Peyer's patch (tissue), 4 donors: Measurements from ENCODE around the gene CLK1. TPM values are rescaled to one million over a fixed set of nuclear protein-coding genes. Genes with fewer than 3 reads are reported as not detected.
"Not testable (repeated sequence)": the region's sequence is repeated elsewhere in the genome, so short reads cannot be mapped to it uniquely, and the experiment has no call there.

Experiments
- DNase-seq, 3 donors: peaks; one replicate each; pipeline ENCODE4 v3.0.0-alpha.2; 2017 to 2019
- H3K27ac ChIP-seq, 4 donors: fragments of 200-600 bp; sonication (generic); one replicate each; pipeline ENCODE4 v1.5.1; 2016 to 2019
- H3K27me3 ChIP-seq, 2 donors: fragments of 200-600 bp; sonication (generic); one replicate each; pipeline ENCODE4 v1.5.1; 2019
- H3K36me3 ChIP-seq, 3 donors: fragments of 200-600 bp; sonication (generic); one replicate each; pipeline ENCODE4 v1.5.1; 2016 to 2019
- H3K4me1 ChIP-seq, 4 donors: fragments of 200-600 bp; sonication (generic); one replicate each; pipeline ENCODE4 v1.5.1; 2016 to 2019
- H3K4me3 ChIP-seq, 4 donors: fragments of 200-600 bp; sonication (generic); 1 replicate in 3 of 4; 2 replicates in 1 of 4; pipeline ENCODE4 v1.5.1; 2016 to 2019; ENCODE audit warnings: mild to moderate bottlenecking in 1 of 4
- H3K9me3 ChIP-seq, 4 donors: fragments of 200-600 bp; sonication (generic); one replicate each; pipeline ENCODE4 v1.5.1; 2016 to 2019; ENCODE audit warnings: mild to moderate bottlenecking in 1 of 4
- POLR2A ChIP-seq, 2 donors: fragments of 450-650 bp; IDR thresholded peaks; one replicate each; pipeline ENCODE4 v1.5.1; 2017; ENCODE audit warnings: antibody characterized with exemption in 2 of 2, mild to moderate bottlenecking in 2 of 2, moderate library complexity in 2 of 2
- total RNA-seq, 4 donors: library from RNA; depleted of rRNA; stranded (reverse); fragments of >200 nt; gene quantifications; one replicate each; pipeline ENCODE4 v1.1.0, GENCODE V29; 2016
- TF ChIP-seq, protein P1 (sequence below), 6 experiments: fragments of 450-650 bp in 4 of 6; fragments of 200-600 bp in 2 of 6; sonication (generic) in 1 of 6; IDR thresholded peaks; one replicate each; pipeline ENCODE4 v1.5.1; 2017 to 2019; ENCODE audit warnings: antibody characterized with exemption in 6 of 6, mild to moderate bottlenecking in 3 of 6, moderate library complexity in 1 of 6

The CLK1 gene
- total RNA-seq, 4 donors from 2014 or later = 119 to 173 (median 144) TPM

DNA sequence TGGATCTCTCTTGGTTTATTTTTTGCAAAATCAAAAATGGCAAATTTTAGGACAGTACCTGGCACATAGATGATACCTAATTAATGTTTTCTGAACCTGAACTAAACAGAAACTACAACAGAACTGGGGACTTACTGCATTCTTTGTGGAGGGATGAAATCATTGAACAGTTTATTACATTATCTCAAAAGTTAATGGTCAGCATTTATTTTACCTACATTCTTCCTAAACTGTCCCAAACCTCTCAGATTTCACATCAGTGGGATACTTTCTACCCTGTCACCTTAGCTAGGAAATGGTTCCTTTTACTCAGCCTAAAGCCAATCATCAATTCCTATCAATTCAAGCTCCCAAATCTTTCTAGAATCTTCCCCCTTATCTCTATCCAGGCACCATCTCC, 35.0 kb upstream of the CLK1 start:
- no peaks in the 10 kb centered on the region for H3K9me3 ChIP-seq
- no peak for TF ChIP-seq POLR2A (IDR thresholded peaks at IDR 0.05)
- TF ChIP-seq, protein P1, sequence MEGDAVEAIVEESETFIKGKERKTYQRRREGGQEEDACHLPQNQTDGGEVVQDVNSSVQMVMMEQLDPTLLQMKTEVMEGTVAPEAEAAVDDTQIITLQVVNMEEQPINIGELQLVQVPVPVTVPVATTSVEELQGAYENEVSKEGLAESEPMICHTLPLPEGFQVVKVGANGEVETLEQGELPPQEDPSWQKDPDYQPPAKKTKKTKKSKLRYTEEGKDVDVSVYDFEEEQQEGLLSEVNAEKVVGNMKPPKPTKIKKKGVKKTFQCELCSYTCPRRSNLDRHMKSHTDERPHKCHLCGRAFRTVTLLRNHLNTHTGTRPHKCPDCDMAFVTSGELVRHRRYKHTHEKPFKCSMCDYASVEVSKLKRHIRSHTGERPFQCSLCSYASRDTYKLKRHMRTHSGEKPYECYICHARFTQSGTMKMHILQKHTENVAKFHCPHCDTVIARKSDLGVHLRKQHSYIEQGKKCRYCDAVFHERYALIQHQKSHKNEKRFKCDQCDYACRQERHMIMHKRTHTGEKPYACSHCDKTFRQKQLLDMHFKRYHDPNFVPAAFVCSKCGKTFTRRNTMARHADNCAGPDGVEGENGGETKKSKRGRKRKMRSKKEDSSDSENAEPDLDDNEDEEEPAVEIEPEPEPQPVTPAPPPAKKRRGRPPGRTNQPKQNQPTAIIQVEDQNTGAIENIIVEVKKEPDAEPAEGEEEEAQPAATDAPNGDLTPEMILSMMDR (IDR thresholded peaks at IDR 0.05) = no peak
- H3K27me3 ChIP-seq = no peaks in the 10 kb centered on the region
- H3K27ac ChIP-seq = no peak overlapping the region
- peaks cover 0 to 78% (median 3%) of the 10 kb centered on the region in 3 donors for H3K36me3 ChIP-seq
- no peaks in the 10 kb centered on the region for H3K4me1 ChIP-seq
- H3K4me3 ChIP-seq = no peak overlapping the region
- DNase-seq = no peak

DNA sequence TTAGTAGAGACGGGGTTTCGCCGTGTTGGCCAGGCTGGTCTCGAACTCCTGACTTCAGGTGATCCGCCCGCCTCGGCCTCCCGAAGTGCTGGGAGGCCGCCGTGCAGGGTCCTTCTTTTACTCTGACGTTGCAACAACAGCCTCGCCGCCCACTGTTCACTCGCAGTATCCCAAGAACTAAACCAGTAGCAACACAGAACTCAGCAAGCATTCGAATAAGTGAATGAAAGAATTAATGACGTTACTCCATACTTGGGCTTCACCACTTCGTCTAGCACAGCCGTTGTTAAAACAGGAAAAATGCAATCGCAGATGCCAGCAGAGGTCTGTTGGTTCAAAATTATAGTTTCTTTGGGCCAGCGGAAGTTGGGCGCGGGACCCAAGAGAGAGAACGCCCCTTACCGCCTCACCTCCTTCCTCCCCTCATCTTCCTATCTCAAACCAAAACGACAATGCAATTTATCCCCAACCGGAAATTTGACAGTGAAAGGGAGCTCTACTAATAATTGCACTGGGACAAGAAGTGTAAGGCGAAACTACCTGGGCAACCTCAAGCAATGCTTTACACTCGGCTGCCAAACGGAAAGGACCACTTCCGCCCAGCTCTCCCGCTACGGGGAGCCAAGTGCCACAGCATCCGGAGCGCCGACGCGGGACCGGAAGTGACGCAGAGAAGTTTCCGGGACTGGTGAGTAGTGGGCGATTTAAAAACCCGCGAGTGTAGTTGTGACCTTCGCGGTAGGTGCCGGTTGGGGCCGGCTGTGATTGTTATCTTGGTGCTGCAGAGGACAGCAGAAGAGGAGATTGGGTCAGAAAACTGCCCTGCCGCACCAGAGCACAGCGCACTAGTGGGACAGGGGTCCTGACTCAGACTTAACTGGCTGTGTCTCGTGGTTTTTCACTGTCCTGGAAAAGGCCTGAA, 24.5 kb upstream of the CLK1 start, which contains the start of the genes NIF3L1 and PPIL3:
Gene NIF3L1, plus strand, starts transcription at position 668 of the 922 bp plus-strand sequence. CDS start 2,573 bp downstream, outside the sequence.
Gene PPIL3, minus strand, starts transcription at position 374 of the 922 bp plus-strand sequence. CDS start 1,462 bp downstream, outside the sequence.
- peaks cover 0 to 16% (median 2%) of the 10 kb centered on the region in 4 donors for H3K4me1 ChIP-seq
- no peaks in the 10 kb centered on the region for H3K27me3 ChIP-seq
- no peak for TF ChIP-seq POLR2A (IDR thresholded peaks at IDR 0.05)
- TF ChIP-seq, protein P1 (IDR thresholded peaks at IDR 0.05) = peak in 2 of 6 experiments; percentile 11 to 12
- H3K27ac ChIP-seq = peak within 1 kb of the TSS; percentile 81 to 98 (median 96)
- peaks cover 0 to 15% (median 0%) of the 10 kb centered on the region in 3 donors for H3K36me3 ChIP-seq
- peak within 1 kb of the TSS; percentile 51 to 86 (median 76) for H3K4me3 ChIP-seq
- H3K9me3 ChIP-seq = no peaks in the 10 kb centered on the region
- peak; percentile 96 to 99 (median 97) for DNase-seq

DNA sequence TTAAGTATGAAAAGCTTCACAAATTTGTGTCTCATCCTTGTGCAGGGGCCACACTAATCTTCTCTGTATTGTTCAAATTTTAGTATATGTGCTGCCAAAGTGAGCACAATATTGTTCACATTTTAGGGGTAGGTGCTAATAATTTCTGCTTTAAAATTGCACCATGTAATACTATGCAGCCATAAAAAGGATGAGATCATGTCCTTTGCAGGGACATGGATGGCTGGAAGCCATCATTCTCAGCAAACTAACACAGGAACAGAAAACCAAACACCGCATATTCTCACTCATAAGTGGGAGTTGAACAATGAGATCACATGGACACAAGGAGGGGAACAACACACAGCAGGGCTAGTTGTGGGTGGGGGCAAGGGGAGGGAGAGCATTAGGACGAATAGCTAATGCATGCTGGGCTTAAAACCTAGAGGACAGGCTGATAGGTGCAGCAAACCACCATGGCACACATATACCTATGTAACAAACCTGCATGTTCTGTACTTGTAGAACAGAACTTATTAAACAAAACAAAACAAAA, 17.3 kb upstream of the CLK1 start:
- H3K4me3 ChIP-seq, H3K9me3 ChIP-seq, DNase-seq, H3K4me1 ChIP-seq, H3K27me3 ChIP-seq, H3K27ac ChIP-seq: not testable (repeated sequence)
- peaks cover 0 to 76% (median 0%) of the 10 kb centered on the region in 3 donors for H3K36me3 ChIP-seq

DNA sequence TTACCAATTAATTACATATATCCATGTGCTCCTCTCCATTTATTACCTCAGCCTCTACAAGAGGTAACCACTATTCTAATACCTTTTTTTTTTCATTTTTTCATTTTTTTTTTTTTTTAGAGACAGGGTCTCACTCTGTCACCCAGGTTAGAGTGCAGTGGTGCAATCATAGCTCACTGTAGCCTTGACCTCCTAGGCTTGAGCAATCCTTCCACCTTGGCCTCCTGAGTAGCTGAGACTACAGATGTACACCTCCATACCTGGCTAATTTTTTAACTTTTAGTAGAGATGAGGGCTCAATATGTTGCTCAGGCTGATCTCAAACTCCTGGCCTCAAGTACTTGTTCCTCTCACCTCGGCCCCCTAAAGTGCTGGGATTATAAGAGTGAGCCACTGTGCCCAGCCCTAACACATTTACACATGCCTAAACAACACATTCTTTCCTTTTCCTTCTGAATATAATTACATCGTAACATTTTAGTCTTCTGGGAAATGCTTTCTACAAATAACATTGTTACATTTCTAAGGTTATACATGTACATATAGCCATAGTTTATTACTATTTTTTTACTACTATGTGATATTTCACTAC, 13.9 kb upstream of the CLK1 start:
- no peak for DNase-seq
- no peak overlapping the region for H3K27ac ChIP-seq
- H3K9me3 ChIP-seq = no peaks in the 10 kb centered on the region
- no peak for TF ChIP-seq POLR2A (IDR thresholded peaks at IDR 0.05)
- TF ChIP-seq, protein P1 (IDR thresholded peaks at IDR 0.05) = no peak
- peaks cover 0 to 87% (median 0%) of the 10 kb centered on the region in 3 donors for H3K36me3 ChIP-seq
- no peak overlapping the region for H3K4me3 ChIP-seq
- H3K27me3 ChIP-seq = no peaks in the 10 kb centered on the region
- peaks cover 0 to 4% (median 0%) of the 10 kb centered on the region in 4 donors for H3K4me1 ChIP-seq

DNA sequence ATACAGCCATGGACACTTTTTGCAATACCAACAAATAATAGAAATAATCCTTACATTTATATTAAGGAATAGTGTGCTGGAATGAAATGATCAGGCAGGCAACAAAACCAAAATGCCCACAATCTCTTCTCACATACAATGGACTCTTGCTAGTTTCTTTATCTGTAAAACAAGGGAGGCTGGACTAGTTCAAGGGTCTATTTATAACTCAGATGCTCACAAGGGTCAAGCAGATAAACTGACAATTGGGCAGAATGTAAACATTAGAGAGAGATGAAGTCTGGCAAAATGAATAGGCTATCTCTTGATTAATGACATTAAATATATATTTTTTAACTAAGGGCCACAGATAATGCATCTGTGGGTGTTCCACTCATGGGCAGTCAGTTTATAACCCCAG, 13.0 kb upstream of the CLK1 start:
- DNase-seq = no peak
- H3K27me3 ChIP-seq = no peaks in the 10 kb centered on the region
- H3K27ac ChIP-seq = no peak overlapping the region
- no peak overlapping the region for H3K4me3 ChIP-seq
- no peaks in the 10 kb centered on the region for H3K9me3 ChIP-seq
- no peak for TF ChIP-seq POLR2A (IDR thresholded peaks at IDR 0.05)
- TF ChIP-seq, protein P1 (IDR thresholded peaks at IDR 0.05) = no peak
- peaks cover 0 to 86% (median 0%) of the 10 kb centered on the region in 3 donors for H3K36me3 ChIP-seq
- H3K4me1 ChIP-seq = peaks cover 0 to 4% (median 0%) of the 10 kb centered on the region in 4 donors
